Measurements from ENCODE around the gene CMTM6.

CMTM6 gene

DNA sequence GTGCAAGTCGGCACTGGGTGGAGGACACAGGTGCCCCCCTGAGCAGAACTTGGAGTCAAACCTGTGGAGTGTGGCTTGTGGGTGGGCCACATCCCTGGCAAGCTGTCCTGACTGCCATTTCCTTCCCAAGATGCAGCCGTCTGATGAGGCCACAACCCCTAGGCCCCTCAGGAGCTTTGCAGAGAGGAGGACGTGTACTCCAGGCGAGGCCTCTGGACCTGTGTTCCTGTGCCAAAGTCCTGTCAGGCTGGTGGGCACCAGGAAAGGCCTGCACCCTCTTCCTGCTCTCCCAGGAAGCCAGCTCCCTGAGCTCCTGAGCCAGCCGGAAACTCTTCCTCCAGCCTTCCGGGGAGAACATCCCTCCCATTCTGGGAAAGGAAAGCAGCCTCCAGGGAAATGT is 48.5 kb downstream of the CMTM6 start:
- TF ChIP-seq POLR2A (IDR thresholded peaks at IDR 0.05; ENCODE audit: extremely low read depth, insufficient read length): no peak
- TF ChIP-seq, protein P1, sequence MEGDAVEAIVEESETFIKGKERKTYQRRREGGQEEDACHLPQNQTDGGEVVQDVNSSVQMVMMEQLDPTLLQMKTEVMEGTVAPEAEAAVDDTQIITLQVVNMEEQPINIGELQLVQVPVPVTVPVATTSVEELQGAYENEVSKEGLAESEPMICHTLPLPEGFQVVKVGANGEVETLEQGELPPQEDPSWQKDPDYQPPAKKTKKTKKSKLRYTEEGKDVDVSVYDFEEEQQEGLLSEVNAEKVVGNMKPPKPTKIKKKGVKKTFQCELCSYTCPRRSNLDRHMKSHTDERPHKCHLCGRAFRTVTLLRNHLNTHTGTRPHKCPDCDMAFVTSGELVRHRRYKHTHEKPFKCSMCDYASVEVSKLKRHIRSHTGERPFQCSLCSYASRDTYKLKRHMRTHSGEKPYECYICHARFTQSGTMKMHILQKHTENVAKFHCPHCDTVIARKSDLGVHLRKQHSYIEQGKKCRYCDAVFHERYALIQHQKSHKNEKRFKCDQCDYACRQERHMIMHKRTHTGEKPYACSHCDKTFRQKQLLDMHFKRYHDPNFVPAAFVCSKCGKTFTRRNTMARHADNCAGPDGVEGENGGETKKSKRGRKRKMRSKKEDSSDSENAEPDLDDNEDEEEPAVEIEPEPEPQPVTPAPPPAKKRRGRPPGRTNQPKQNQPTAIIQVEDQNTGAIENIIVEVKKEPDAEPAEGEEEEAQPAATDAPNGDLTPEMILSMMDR (IDR thresholded peaks at IDR 0.05; ENCODE audit: low read depth, low read length): no peak
- TF ChIP-seq, protein P2, sequence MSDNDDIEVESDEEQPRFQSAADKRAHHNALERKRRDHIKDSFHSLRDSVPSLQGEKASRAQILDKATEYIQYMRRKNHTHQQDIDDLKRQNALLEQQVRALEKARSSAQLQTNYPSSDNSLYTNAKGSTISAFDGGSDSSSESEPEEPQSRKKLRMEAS (IDR thresholded peaks at IDR 0.05; ENCODE audit: low read depth, low read length): no peak
- no peak for TF ChIP-seq MYC (IDR thresholded peaks at IDR 0.05; ENCODE audit: low read depth, low read length)
- H3K4me3 ChIP-seq (ENCODE audit: low read depth, low read length): no peak overlapping the region
- no peak for DNase-seq (ENCODE audit: low read depth)

DNA sequence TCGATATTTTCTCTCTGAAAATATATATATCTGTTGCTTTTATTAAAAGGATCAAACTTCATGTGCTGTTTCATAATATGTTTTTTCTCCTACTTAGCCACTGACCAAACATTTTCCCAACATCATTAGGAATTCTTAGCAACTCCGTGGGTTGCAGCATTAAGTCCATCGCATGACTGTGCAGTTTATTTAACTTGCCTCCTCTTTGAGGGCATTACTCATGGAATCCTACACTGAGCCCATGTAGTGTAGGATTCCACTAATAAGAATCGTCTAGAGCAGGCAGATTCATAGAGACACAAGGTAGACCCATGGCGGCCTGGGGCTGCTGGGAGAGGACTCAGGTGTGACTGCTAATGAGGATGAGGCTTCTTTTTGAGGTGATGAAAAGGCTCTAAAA is 49.3 kb downstream of the CMTM6 start:
- TF ChIP-seq POLR2A (IDR thresholded peaks at IDR 0.05; ENCODE audit: extremely low read depth, insufficient read length) (no peak), MYC (IDR thresholded peaks at IDR 0.05; ENCODE audit: low read depth, low read length) (no peak)
- TF ChIP-seq, protein P1 (IDR thresholded peaks at IDR 0.05; ENCODE audit: low read depth, low read length): no peak
- TF ChIP-seq, protein P2 (IDR thresholded peaks at IDR 0.05; ENCODE audit: low read depth, low read length): no peak
- DNase-seq (ENCODE audit: low read depth): no peak
- H3K4me3 ChIP-seq (ENCODE audit: low read depth, low read length): no peak overlapping the region

DNA sequence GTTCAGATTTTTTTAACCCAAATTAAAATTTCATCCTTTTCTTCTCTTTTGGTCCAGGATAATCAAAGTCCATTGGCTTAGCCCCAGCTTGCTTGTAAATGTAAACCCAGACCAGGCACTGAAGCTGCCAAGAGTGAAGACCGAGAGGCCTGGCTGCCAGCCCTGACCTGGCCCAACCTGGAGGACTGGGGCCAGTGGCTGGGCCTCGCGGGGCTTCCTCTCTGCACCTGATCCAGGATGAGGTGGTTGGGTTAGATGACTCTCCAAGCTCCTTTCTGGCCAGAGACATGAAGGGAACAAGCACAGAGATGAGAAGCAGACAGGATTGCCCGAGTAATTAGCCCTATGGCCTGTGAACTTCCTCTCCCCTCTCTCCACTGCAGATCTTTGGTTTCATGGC is 50.6 kb downstream of the CMTM6 start:
- DNase-seq (ENCODE audit: low read depth): no peak
- H3K4me3 ChIP-seq (ENCODE audit: low read depth, low read length): no peak overlapping the region
- TF ChIP-seq POLR2A (IDR thresholded peaks at IDR 0.05; ENCODE audit: extremely low read depth, insufficient read length) (no peak), MYC (IDR thresholded peaks at IDR 0.05; ENCODE audit: low read depth, low read length) (no peak)
- TF ChIP-seq, protein P1 (IDR thresholded peaks at IDR 0.05; ENCODE audit: low read depth, low read length): no peak
- TF ChIP-seq, protein P2 (IDR thresholded peaks at IDR 0.05; ENCODE audit: low read depth, low read length): no peak

DNA sequence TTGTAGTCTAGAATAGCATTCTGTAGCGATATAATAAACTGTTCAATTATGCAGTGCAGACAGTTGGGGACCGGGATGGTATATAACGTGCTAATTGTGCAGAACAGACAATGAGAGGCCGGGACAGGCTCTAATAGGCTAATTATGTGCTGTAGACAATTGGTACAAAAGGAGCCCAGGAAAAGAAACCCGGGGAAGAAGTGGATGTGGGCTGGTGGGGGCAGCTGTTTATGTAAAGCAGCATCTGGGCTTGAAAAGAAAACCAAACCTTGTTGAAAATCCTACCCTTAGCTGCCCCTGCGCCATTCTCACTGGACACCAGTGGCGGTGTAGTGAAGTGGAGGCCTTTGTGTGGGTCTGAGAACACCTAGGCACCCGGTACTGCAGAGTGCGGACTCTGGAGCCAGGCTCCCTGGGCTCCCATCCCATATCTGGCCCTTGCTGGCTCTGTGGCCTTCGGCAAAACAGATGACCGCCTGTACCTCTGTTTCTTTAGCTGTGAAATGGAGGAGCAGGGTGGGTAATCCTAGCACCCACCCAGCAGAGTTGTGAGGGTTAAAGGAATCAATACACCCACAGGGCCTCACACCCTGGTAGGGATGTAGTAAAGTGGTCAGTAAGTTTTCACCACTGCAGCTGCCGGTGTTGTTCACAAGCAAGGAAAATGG is 51.5 kb downstream of the CMTM6 start:
- TF ChIP-seq POLR2A (IDR thresholded peaks at IDR 0.05; ENCODE audit: extremely low read depth, insufficient read length): no peak
- TF ChIP-seq, protein P1 (IDR thresholded peaks at IDR 0.05; ENCODE audit: low read depth, low read length): no peak
- TF ChIP-seq MYC (IDR thresholded peaks at IDR 0.05; ENCODE audit: low read depth, low read length): no peak
- TF ChIP-seq, protein P2 (IDR thresholded peaks at IDR 0.05; ENCODE audit: low read depth, low read length): no peak
- DNase-seq (ENCODE audit: low read depth): no peak
- H3K4me3 ChIP-seq (ENCODE audit: low read depth, low read length): no peak overlapping the region

DNA sequence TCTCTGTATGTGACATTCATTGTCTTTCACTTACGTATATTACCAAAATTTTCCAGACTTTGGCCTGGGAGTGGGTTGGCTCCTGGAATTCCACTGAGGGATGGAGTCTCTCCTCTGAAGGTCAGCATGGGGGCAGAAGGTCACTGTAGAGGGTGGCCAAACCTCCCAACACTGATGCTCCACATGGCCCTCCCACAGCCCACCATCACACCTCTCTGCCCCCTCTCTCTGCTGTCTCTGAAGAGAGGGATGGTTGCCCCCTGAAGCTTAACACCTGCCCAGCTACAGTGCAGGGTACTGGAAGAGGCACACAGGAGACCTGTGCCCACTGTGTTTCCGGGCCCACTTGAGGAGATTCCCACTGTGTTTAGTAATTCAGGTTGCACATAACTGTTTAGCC is 52.2 kb downstream of the CMTM6 start:
- no peak for DNase-seq (ENCODE audit: low read depth)
- TF ChIP-seq MYC (IDR thresholded peaks at IDR 0.05; ENCODE audit: low read depth, low read length): no peak
- no peak for TF ChIP-seq POLR2A (IDR thresholded peaks at IDR 0.05; ENCODE audit: extremely low read depth, insufficient read length)
- TF ChIP-seq, protein P1 (IDR thresholded peaks at IDR 0.05; ENCODE audit: low read depth, low read length): no peak
- TF ChIP-seq, protein P2 (IDR thresholded peaks at IDR 0.05; ENCODE audit: low read depth, low read length): no peak
- H3K4me3 ChIP-seq (ENCODE audit: low read depth, low read length): no peak overlapping the region
